ENCODE measurements around the gene ZNF211.

Gene ZNF211

DNA sequence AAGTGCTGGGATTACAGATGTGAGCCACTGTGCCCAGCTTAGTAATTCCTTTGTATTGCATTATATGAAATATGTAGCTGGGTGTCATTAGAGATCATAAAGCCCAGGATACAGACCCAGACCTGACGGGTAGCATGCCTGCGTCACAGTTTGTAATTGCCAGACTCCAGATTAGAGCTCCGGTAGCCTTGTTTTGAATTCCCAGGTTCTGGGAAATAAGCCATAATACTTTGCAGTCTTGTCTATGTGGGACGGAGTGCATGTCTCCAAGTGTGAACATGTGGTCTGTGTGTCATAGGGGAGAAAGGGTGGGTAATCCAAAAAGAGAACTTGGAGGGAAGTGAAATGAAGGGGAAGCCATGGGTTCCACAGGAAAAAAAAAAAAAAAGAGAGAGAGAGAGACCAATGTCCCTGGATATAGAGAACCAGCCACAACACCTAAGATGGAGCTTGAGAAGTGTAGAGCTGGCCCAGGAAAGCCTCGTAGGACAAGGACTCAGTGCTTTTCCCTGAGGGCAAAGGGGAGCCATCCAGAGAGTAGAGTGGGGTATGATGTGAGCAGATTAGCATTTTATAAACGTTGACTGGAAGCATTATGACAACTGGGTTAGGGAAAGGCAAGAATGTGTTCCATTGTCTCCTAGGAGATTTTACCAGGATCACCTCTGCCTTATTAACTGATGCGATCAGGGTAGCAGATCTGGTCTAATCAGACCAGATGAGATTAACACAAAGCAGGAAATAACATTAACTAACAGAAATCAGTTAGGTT is 38.3 kb downstream of the ZNF211 start:
- no peak overlapping the region for H3K4me2 ChIP-seq (ENCODE audit: low read depth, low read length, poor library complexity, severe bottlenecking)
- no peak overlapping the region for H3K9ac ChIP-seq (ENCODE audit: low read length)
- no peaks in the 10 kb centered on the region for H4K20me1 ChIP-seq (ENCODE audit: low read depth, low read length)
- H3K27me3 ChIP-seq (ENCODE audit: low read length) = no peaks in the 10 kb centered on the region
- no peaks in the 10 kb centered on the region for H3K9me2 ChIP-seq (replicated peaks; ENCODE audit: insufficient read depth, low read length)
- H3K4me3 ChIP-seq (ENCODE audit: insufficient read depth, low read length, poor library complexity, severe bottlenecking) = no peak overlapping the region
- H3K9me3 ChIP-seq (ENCODE audit: insufficient read depth, low read length) = no peaks in the 10 kb centered on the region
- H3K79me2 ChIP-seq (ENCODE audit: insufficient read depth, low read length) = no peaks in the 10 kb centered on the region
- no peak overlapping the region for H2AFZ ChIP-seq (ENCODE audit: low read depth, low read length, severe bottlenecking)
- no peaks in the 10 kb centered on the region for H3K36me3 ChIP-seq (ENCODE audit: low read length)
- H3F3A ChIP-seq (ENCODE audit: insufficient read depth) = no peaks in the 10 kb centered on the region
- TF ChIP-seq, protein P1, sequence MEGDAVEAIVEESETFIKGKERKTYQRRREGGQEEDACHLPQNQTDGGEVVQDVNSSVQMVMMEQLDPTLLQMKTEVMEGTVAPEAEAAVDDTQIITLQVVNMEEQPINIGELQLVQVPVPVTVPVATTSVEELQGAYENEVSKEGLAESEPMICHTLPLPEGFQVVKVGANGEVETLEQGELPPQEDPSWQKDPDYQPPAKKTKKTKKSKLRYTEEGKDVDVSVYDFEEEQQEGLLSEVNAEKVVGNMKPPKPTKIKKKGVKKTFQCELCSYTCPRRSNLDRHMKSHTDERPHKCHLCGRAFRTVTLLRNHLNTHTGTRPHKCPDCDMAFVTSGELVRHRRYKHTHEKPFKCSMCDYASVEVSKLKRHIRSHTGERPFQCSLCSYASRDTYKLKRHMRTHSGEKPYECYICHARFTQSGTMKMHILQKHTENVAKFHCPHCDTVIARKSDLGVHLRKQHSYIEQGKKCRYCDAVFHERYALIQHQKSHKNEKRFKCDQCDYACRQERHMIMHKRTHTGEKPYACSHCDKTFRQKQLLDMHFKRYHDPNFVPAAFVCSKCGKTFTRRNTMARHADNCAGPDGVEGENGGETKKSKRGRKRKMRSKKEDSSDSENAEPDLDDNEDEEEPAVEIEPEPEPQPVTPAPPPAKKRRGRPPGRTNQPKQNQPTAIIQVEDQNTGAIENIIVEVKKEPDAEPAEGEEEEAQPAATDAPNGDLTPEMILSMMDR (IDR thresholded peaks at IDR 0.05; ENCODE audit: insufficient read depth, low read length, poor library complexity, severe bottlenecking) = no peak
- no peak for TF ChIP-seq EZH2phosphoT487 (conservative IDR thresholded peaks at IDR 0.05; ENCODE audit: low read length)
- no peak overlapping the region for H3K27ac ChIP-seq (ENCODE audit: low read depth, low read length)

DNA sequence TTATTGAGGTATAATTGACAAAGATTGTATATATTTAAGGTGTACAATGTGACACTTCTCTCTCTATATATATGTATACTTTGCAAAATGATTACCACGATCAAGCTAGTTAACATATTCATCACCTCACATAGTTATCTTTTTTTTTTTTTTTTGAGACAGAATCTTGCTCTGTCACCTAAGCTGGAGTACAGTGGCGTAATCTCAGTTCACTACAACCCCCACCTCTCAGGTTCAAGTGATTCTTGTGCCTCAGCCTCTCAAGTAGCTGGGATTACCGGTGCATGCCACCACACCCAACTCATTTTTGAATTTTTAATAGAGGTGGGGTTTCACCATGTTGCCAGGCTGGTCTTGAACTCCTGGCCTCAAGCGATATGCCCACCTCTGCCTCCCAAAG is 39.5 kb downstream of the ZNF211 start:
- H3K79me2 ChIP-seq (ENCODE audit: insufficient read depth, low read length) = no peaks in the 10 kb centered on the region
- no peaks in the 10 kb centered on the region for H3K9me2 ChIP-seq (replicated peaks; ENCODE audit: insufficient read depth, low read length)
- no peaks in the 10 kb centered on the region for H3K36me3 ChIP-seq (ENCODE audit: low read length)
- H3F3A ChIP-seq (ENCODE audit: insufficient read depth) = no peaks in the 10 kb centered on the region
- H3K27ac ChIP-seq (ENCODE audit: low read depth, low read length) = no peak overlapping the region
- no peak overlapping the region for H2AFZ ChIP-seq (ENCODE audit: low read depth, low read length, severe bottlenecking)
- no peak overlapping the region for H3K4me2 ChIP-seq (ENCODE audit: low read depth, low read length, poor library complexity, severe bottlenecking)
- no peaks in the 10 kb centered on the region for H4K20me1 ChIP-seq (ENCODE audit: low read depth, low read length)
- no peaks in the 10 kb centered on the region for H3K9me3 ChIP-seq (ENCODE audit: insufficient read depth, low read length)
- no peak overlapping the region for H3K9ac ChIP-seq (ENCODE audit: low read length)
- TF ChIP-seq EZH2phosphoT487 (conservative IDR thresholded peaks at IDR 0.05; ENCODE audit: low read length) = no peak
- TF ChIP-seq, protein P1 (IDR thresholded peaks at IDR 0.05; ENCODE audit: insufficient read depth, low read length, poor library complexity, severe bottlenecking) = no peak
- no peak overlapping the region for H3K4me3 ChIP-seq (ENCODE audit: insufficient read depth, low read length, poor library complexity, severe bottlenecking)
- H3K27me3 ChIP-seq (ENCODE audit: low read length) = no peaks in the 10 kb centered on the region

DNA sequence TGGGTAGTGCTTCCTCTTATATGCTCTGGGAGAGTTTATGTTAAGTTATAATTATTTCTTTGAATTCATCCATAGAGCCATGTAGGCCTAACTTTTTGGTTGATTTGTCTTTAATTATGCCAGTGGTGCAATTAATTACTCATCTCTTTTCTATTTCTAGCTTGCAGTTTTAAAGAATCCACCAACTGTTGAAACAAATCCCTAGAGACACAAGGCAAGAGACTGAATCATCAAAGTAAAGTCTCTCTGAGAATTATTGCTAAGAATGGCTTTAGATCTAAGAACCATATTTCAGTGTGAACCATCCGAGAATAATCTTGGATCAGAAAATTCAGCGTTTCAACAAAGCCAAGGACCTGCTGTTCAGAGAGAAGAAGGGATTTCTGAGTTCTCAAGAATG is 42.9 kb downstream of the ZNF211 start:
- no peak overlapping the region for H3K27ac ChIP-seq (ENCODE audit: low read depth, low read length)
- H3K9ac ChIP-seq (ENCODE audit: low read length) = no peak overlapping the region
- H4K20me1 ChIP-seq (ENCODE audit: low read depth, low read length) = no peaks in the 10 kb centered on the region
- TF ChIP-seq EZH2phosphoT487 (conservative IDR thresholded peaks at IDR 0.05; ENCODE audit: low read length) = no peak
- TF ChIP-seq, protein P1 (IDR thresholded peaks at IDR 0.05; ENCODE audit: insufficient read depth, low read length, poor library complexity, severe bottlenecking) = no peak
- H3F3A ChIP-seq (ENCODE audit: insufficient read depth) = no peaks in the 10 kb centered on the region
- no peaks in the 10 kb centered on the region for H3K9me3 ChIP-seq (ENCODE audit: insufficient read depth, low read length)
- H3K4me3 ChIP-seq (ENCODE audit: insufficient read depth, low read length, poor library complexity, severe bottlenecking) = no peak overlapping the region
- no peak overlapping the region for H3K4me2 ChIP-seq (ENCODE audit: low read depth, low read length, poor library complexity, severe bottlenecking)
- H2AFZ ChIP-seq (ENCODE audit: low read depth, low read length, severe bottlenecking) = no peak overlapping the region
- H3K79me2 ChIP-seq (ENCODE audit: insufficient read depth, low read length) = no peaks in the 10 kb centered on the region
- no peaks in the 10 kb centered on the region for H3K27me3 ChIP-seq (ENCODE audit: low read length)
- no peaks in the 10 kb centered on the region for H3K36me3 ChIP-seq (ENCODE audit: low read length)
- H3K9me2 ChIP-seq (replicated peaks; ENCODE audit: insufficient read depth, low read length) = no peaks in the 10 kb centered on the region
